Measurements from ENCODE around the gene DUOX1. TPM values are rescaled to one million over a fixed set of nuclear protein-coding genes. Genes with fewer than 3 reads are reported as not detected.

The DUOX1 gene
- total and polyA plus RNA-seq, 4 donors = 0.02 to 0.94 (median 0.08) TPM; not detected in 1

- no peaks in the 10 kb centered on the region for H3K27me3 ChIP-seq (ENCODE audit: control insufficient read depth in 4 of 4, insufficient read depth in 4 of 4, low read length in 3 of 4)
- no peaks in the 10 kb centered on the region for H3K4me1 ChIP-seq (ENCODE audit: control insufficient read depth in 4 of 4, insufficient read depth in 4 of 4, low read length in 3 of 4)
- no peak for TF ChIP-seq HNF4A (conservative IDR thresholded peaks at IDR 0.05)
- no peak for TF ChIP-seq ATF3 (IDR thresholded peaks at IDR 0.05)
- TF ChIP-seq YY1 (IDR thresholded peaks at IDR 0.05) = no peak
- H3K4me3 ChIP-seq (ENCODE audit: low read depth in 1 of 3, low read length in 3 of 3) = no peak overlapping the region
- no peak for DNase-seq (ENCODE audit: low spot score)
- no peaks in the 10 kb centered on the region for H3K9me3 ChIP-seq (ENCODE audit: control insufficient read depth in 4 of 4, low read length in 3 of 4)
- 81% methylated on average over 6 of the region's 6 CpGs for WGBS
- no peak overlapping the region for H3K27ac ChIP-seq (ENCODE audit: low read depth in 1 of 2, low read length in 2 of 2)
- H3K9ac ChIP-seq (ENCODE audit: low read depth in 1 of 2, low read length in 2 of 2) = no peak overlapping the region
- peaks cover 4 to 23% (median 5%) of the 10 kb centered on the region in 4 donors for H3K36me3 ChIP-seq (ENCODE audit: control insufficient read depth in 4 of 4, insufficient read depth in 3 of 4, low read depth in 1 of 4, low read length in 3 of 4)
These were observed 44.3 kb downstream of the DUOX1 start for GRCh38 chr15:45174069-45174468.

GRCh38 chr15:45174577-45174976 lies 44.8 kb downstream of the DUOX1 start:
- Histone ChIP-seq H3K9me3 (ENCODE audit: control insufficient read depth in 4 of 4, low read length in 3 of 4) (no peaks in the 10 kb centered on the region), H3K27ac (ENCODE audit: low read depth in 1 of 2, low read length in 2 of 2) (no peak overlapping the region), H3K4me1 (ENCODE audit: control insufficient read depth in 4 of 4, insufficient read depth in 4 of 4, low read length in 3 of 4) (peaks cover 0 to under 1% (median under 1%) of the 10 kb centered on the region in 4 donors), H3K9ac (ENCODE audit: low read depth in 1 of 2, low read length in 2 of 2) (no peak overlapping the region), H3K27me3 (ENCODE audit: control insufficient read depth in 4 of 4, insufficient read depth in 4 of 4, low read length in 3 of 4) (no peaks in the 10 kb centered on the region), H3K4me3 (ENCODE audit: low read depth in 1 of 3, low read length in 3 of 3) (no peak overlapping the region), H3K36me3 (ENCODE audit: control insufficient read depth in 4 of 4, insufficient read depth in 3 of 4, low read depth in 1 of 4, low read length in 3 of 4) (peaks cover 4 to 23% (median 5%) of the 10 kb centered on the region in 4 donors)
- no peak for DNase-seq (ENCODE audit: low spot score)
- 97% methylated on average over 2 of the region's 2 CpGs for WGBS
- TF ChIP-seq RXRA (IDR thresholded peaks at IDR 0.05) (no peak), TAF1 (conservative IDR thresholded peaks at IDR 0.05) (no peak), NR2F2 (IDR thresholded peaks at IDR 0.05) (no peak), HNF4G (IDR thresholded peaks at IDR 0.05) (no peak)
- TF ChIP-seq, protein P1, sequence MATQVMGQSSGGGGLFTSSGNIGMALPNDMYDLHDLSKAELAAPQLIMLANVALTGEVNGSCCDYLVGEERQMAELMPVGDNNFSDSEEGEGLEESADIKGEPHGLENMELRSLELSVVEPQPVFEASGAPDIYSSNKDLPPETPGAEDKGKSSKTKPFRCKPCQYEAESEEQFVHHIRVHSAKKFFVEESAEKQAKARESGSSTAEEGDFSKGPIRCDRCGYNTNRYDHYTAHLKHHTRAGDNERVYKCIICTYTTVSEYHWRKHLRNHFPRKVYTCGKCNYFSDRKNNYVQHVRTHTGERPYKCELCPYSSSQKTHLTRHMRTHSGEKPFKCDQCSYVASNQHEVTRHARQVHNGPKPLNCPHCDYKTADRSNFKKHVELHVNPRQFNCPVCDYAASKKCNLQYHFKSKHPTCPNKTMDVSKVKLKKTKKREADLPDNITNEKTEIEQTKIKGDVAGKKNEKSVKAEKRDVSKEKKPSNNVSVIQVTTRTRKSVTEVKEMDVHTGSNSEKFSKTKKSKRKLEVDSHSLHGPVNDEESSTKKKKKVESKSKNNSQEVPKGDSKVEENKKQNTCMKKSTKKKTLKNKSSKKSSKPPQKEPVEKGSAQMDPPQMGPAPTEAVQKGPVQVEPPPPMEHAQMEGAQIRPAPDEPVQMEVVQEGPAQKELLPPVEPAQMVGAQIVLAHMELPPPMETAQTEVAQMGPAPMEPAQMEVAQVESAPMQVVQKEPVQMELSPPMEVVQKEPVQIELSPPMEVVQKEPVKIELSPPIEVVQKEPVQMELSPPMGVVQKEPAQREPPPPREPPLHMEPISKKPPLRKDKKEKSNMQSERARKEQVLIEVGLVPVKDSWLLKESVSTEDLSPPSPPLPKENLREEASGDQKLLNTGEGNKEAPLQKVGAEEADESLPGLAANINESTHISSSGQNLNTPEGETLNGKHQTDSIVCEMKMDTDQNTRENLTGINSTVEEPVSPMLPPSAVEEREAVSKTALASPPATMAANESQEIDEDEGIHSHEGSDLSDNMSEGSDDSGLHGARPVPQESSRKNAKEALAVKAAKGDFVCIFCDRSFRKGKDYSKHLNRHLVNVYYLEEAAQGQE (IDR thresholded peaks at IDR 0.05) = no peak
- TF ChIP-seq, protein P2, sequence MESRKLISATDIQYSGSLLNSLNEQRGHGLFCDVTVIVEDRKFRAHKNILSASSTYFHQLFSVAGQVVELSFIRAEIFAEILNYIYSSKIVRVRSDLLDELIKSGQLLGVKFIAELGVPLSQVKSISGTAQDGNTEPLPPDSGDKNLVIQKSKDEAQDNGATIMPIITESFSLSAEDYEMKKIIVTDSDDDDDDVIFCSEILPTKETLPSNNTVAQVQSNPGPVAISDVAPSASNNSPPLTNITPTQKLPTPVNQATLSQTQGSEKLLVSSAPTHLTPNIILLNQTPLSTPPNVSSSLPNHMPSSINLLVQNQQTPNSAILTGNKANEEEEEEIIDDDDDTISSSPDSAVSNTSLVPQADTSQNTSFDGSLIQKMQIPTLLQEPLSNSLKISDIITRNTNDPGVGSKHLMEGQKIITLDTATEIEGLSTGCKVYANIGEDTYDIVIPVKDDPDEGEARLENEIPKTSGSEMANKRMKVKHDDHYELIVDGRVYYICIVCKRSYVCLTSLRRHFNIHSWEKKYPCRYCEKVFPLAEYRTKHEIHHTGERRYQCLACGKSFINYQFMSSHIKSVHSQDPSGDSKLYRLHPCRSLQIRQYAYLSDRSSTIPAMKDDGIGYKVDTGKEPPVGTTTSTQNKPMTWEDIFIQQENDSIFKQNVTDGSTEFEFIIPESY (IDR thresholded peaks at IDR 0.05) = no peak

DNA sequence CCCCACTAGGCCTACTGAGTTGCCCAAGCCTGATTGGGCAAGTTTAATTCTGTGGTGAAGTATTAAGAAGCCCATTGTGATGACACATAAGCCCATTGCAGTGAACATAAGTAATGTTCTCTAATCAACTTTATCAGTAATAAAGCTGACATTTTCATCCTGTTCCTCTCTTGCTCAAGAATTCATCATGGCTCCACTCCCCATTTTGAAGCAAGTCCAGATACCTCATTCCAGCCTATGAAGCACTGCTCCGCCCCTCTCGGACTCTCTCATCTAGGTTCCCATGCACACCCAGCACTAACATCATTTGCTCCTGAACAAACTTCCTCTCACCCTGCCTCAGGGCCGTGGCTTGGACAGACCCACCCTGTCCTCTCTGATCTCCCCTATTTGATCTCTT lies 47.5 kb downstream of the DUOX1 start:
- 97% methylated on average over 3 of the region's 3 CpGs for WGBS
- no peak for TF ChIP-seq FOXA2 (IDR thresholded peaks at IDR 0.05)
- no peak for TF ChIP-seq TAF1 (conservative IDR thresholded peaks at IDR 0.05)
- TF ChIP-seq, protein P3, sequence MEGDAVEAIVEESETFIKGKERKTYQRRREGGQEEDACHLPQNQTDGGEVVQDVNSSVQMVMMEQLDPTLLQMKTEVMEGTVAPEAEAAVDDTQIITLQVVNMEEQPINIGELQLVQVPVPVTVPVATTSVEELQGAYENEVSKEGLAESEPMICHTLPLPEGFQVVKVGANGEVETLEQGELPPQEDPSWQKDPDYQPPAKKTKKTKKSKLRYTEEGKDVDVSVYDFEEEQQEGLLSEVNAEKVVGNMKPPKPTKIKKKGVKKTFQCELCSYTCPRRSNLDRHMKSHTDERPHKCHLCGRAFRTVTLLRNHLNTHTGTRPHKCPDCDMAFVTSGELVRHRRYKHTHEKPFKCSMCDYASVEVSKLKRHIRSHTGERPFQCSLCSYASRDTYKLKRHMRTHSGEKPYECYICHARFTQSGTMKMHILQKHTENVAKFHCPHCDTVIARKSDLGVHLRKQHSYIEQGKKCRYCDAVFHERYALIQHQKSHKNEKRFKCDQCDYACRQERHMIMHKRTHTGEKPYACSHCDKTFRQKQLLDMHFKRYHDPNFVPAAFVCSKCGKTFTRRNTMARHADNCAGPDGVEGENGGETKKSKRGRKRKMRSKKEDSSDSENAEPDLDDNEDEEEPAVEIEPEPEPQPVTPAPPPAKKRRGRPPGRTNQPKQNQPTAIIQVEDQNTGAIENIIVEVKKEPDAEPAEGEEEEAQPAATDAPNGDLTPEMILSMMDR (IDR thresholded peaks at IDR 0.05; ENCODE audit: low read depth, low read length, missing input control) = no peak
- TF ChIP-seq, protein P2 (IDR thresholded peaks at IDR 0.05) = no peak
- TF ChIP-seq RXRA (IDR thresholded peaks at IDR 0.05) = no peak
- no peak for TF ChIP-seq RAD21 (IDR thresholded peaks at IDR 0.05)
- TF ChIP-seq FOXA1 (IDR thresholded peaks at IDR 0.05) = no peak
- no peak for TF ChIP-seq EGR1 (IDR thresholded peaks at IDR 0.05; ENCODE audit: low read depth in 2 of 2)
- no peak for TF ChIP-seq HNF4G (IDR thresholded peaks at IDR 0.05)
- TF ChIP-seq YY1 (IDR thresholded peaks at IDR 0.05) = no peak
- no peak for TF ChIP-seq HNF4A (conservative IDR thresholded peaks at IDR 0.05)
- no peak for TF ChIP-seq GABPA (IDR thresholded peaks at IDR 0.05 in 1 of 2, conservative IDR thresholded peaks at IDR 0.05 in 1 of 2)

More for the DNA sequence above, 47.5 kb downstream of the DUOX1 start:
- no peak overlapping the region for H3K27ac ChIP-seq (ENCODE audit: low read depth in 1 of 2, low read length in 2 of 2)
- no peak for DNase-seq (ENCODE audit: low spot score)
- H3K36me3 ChIP-seq (ENCODE audit: control insufficient read depth in 4 of 4, insufficient read depth in 3 of 4, low read depth in 1 of 4, low read length in 3 of 4) = peaks cover 2 to 20% (median 4%) of the 10 kb centered on the region in 4 donors
- no peak overlapping the region for H3K9ac ChIP-seq (ENCODE audit: low read depth in 1 of 2, low read length in 2 of 2)
- no peak overlapping the region for H3K4me3 ChIP-seq (ENCODE audit: low read depth in 1 of 3, low read length in 3 of 3)
- H3K27me3 ChIP-seq (ENCODE audit: control insufficient read depth in 4 of 4, insufficient read depth in 4 of 4, low read length in 3 of 4) = no peaks in the 10 kb centered on the region
- no peaks in the 10 kb centered on the region for H3K9me3 ChIP-seq (ENCODE audit: control insufficient read depth in 4 of 4, low read length in 3 of 4)
- peaks cover 0 to 4% (median 3%) of the 10 kb centered on the region in 4 donors for H3K4me1 ChIP-seq (ENCODE audit: control insufficient read depth in 4 of 4, insufficient read depth in 4 of 4, low read length in 3 of 4)
